ENCODE results near the gene GADL1.

GADL1 gene

DNA sequence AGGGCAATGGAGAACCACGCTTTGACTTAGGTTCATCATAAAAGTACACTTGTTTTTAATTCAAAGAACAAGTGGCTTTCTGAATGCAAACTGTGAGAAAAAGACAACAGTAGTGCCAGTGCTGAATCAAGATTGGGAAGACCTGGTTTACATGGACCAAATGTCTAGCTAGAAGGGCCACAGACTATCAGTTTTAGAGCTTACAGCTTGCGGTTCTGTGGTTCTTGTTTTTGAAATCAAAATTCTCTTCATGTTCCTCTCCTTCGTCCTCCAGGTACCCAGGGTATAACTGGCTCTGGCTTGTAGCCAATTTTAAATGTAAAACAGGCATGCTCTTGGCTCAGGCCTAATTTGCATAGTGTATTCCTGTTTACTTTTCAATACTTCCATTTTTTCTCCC is 163.5 kb downstream of the GADL1 start:
- no peak for ATAC-seq
- TF ChIP-seq ZFP30 (CRISPR knock-in tag; IDR thresholded peaks at IDR 0.05), result no peak
- no peak for TF ChIP-seq BACH2 (CRISPR knock-in tag; IDR thresholded peaks at IDR 0.05; ENCODE audit: borderline replicate concordance)
- no peak for TF ChIP-seq CSDC2 (CRISPR knock-in tag; IDR thresholded peaks at IDR 0.05)
- TF ChIP-seq ZNF70 (CRISPR knock-in tag; IDR thresholded peaks at IDR 0.05), result no peak
- TF ChIP-seq TOX (CRISPR knock-in tag; IDR thresholded peaks at IDR 0.05; ENCODE audit: borderline replicate concordance), result no peak
- no peak for TF ChIP-seq ARNTL (CRISPR knock-in tag; IDR thresholded peaks at IDR 0.05; ENCODE audit: borderline replicate concordance, low read depth)
- no peak for TF ChIP-seq RARB (CRISPR knock-in tag; IDR thresholded peaks at IDR 0.05)
- TF ChIP-seq ZFP3 (CRISPR knock-in tag; IDR thresholded peaks at IDR 0.05), result no peak
- TF ChIP-seq, protein P1, sequence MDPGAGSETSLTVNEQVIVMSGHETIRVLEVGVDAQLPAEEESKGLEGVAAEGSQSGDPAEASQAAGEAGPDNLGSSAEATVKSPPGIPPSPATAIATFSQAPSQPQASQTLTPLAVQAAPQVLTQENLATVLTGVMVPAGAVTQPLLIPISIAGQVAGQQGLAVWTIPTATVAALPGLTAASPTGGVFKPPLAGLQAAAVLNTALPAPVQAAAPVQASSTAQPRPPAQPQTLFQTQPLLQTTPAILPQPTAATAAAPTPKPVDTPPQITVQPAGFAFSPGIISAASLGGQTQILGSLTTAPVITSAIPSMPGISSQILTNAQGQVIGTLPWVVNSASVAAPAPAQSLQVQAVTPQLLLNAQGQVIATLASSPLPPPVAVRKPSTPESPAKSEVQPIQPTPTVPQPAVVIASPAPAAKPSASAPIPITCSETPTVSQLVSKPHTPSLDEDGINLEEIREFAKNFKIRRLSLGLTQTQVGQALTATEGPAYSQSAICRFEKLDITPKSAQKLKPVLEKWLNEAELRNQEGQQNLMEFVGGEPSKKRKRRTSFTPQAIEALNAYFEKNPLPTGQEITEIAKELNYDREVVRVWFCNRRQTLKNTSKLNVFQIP (CRISPR knock-in tag; IDR thresholded peaks at IDR 0.05; ENCODE audit: borderline replicate concordance, low read depth), result no peak
- TF ChIP-seq GLIS3 (CRISPR knock-in tag; IDR thresholded peaks at IDR 0.05), result no peak
- no peak for TF ChIP-seq ZNF8 (CRISPR knock-in tag; IDR thresholded peaks at IDR 0.05)
- no peak for TF ChIP-seq ESRRG (CRISPR knock-in tag; IDR thresholded peaks at IDR 0.05)
- TF ChIP-seq ZNF565 (CRISPR knock-in tag; conservative IDR thresholded peaks at IDR 0.05; ENCODE audit: low read depth), result no peak
- TF ChIP-seq, protein P2, sequence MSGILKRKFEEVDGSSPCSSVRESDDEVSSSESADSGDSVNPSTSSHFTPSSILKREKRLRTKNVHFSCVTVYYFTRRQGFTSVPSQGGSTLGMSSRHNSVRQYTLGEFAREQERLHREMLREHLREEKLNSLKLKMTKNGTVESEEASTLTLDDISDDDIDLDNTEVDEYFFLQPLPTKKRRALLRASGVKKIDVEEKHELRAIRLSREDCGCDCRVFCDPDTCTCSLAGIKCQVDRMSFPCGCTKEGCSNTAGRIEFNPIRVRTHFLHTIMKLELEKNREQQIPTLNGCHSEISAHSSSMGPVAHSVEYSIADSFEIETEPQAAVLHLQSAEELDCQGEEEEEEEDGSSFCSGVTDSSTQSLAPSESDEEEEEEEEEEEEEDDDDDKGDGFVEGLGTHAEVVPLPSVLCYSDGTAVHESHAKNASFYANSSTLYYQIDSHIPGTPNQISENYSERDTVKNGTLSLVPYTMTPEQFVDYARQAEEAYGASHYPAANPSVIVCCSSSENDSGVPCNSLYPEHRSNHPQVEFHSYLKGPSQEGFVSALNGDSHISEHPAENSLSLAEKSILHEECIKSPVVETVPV (CRISPR knock-in tag; IDR thresholded peaks at IDR 0.05), result no peak
- no peak for TF ChIP-seq SNAI2 (CRISPR knock-in tag; IDR thresholded peaks at IDR 0.05)

DNA sequence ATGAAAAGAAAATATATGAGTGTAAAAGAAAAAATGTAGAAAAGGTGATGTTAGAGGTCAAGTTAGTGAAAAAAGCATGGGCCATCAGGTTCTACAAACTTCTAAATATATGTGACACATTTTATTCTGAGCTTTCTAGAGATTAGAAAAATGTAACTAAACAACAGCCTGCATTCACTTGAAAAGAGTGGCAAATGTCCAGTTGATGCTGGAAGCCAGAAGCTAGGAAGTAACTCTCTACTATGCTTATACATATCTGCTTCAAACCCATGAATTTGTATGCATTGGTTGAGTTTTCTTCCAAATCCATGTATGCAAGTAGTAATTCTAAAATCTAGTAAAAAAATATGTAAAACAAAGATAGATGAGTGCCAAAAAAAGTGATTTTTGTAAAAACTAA is 164.5 kb downstream of the GADL1 start:
- no peak for TF ChIP-seq ZNF565 (CRISPR knock-in tag; conservative IDR thresholded peaks at IDR 0.05; ENCODE audit: low read depth)
- TF ChIP-seq, protein P3, sequence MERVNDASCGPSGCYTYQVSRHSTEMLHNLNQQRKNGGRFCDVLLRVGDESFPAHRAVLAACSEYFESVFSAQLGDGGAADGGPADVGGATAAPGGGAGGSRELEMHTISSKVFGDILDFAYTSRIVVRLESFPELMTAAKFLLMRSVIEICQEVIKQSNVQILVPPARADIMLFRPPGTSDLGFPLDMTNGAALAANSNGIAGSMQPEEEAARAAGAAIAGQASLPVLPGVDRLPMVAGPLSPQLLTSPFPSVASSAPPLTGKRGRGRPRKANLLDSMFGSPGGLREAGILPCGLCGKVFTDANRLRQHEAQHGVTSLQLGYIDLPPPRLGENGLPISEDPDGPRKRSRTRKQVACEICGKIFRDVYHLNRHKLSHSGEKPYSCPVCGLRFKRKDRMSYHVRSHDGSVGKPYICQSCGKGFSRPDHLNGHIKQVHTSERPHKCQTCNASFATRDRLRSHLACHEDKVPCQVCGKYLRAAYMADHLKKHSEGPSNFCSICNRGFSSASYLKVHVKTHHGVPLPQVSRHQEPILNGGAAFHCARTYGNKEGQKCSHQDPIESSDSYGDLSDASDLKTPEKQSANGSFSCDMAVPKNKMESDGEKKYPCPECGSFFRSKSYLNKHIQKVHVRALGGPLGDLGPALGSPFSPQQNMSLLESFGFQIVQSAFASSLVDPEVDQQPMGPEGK (CRISPR knock-in tag; IDR thresholded peaks at IDR 0.05; ENCODE audit: borderline replicate concordance), result no peak
- TF ChIP-seq SNAI2 (CRISPR knock-in tag; IDR thresholded peaks at IDR 0.05), result no peak
- no peak for TF ChIP-seq ESRRG (CRISPR knock-in tag; IDR thresholded peaks at IDR 0.05)
- no peak for TF ChIP-seq RARB (CRISPR knock-in tag; IDR thresholded peaks at IDR 0.05)
- no peak for TF ChIP-seq CREB5 (CRISPR knock-in tag; IDR thresholded peaks at IDR 0.05; ENCODE audit: low read depth)
- TF ChIP-seq, protein P4, sequence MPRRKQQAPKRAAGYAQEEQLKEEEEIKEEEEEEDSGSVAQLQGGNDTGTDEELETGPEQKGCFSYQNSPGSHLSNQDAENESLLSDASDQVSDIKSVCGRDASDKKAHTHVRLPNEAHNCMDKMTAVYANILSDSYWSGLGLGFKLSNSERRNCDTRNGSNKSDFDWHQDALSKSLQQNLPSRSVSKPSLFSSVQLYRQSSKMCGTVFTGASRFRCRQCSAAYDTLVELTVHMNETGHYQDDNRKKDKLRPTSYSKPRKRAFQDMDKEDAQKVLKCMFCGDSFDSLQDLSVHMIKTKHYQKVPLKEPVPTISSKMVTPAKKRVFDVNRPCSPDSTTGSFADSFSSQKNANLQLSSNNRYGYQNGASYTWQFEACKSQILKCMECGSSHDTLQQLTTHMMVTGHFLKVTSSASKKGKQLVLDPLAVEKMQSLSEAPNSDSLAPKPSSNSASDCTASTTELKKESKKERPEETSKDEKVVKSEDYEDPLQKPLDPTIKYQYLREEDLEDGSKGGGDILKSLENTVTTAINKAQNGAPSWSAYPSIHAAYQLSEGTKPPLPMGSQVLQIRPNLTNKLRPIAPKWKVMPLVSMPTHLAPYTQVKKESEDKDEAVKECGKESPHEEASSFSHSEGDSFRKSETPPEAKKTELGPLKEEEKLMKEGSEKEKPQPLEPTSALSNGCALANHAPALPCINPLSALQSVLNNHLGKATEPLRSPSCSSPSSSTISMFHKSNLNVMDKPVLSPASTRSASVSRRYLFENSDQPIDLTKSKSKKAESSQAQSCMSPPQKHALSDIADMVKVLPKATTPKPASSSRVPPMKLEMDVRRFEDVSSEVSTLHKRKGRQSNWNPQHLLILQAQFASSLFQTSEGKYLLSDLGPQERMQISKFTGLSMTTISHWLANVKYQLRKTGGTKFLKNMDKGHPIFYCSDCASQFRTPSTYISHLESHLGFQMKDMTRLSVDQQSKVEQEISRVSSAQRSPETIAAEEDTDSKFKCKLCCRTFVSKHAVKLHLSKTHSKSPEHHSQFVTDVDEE (CRISPR knock-in tag; IDR thresholded peaks at IDR 0.05), result no peak
- TF ChIP-seq BACH2 (CRISPR knock-in tag; IDR thresholded peaks at IDR 0.05; ENCODE audit: borderline replicate concordance), result no peak
- ATAC-seq, result no peak

GRCh38 chr3:30729512-30729911 is 164.9 kb downstream of the GADL1 start:
- no peak for TF ChIP-seq ZNF8 (CRISPR knock-in tag; IDR thresholded peaks at IDR 0.05)
- no peak for TF ChIP-seq ARNTL (CRISPR knock-in tag; IDR thresholded peaks at IDR 0.05; ENCODE audit: borderline replicate concordance, low read depth)
- TF ChIP-seq CREB5 (CRISPR knock-in tag; IDR thresholded peaks at IDR 0.05; ENCODE audit: low read depth), result no peak
- no peak for TF ChIP-seq OSR1 (CRISPR knock-in tag; IDR thresholded peaks at IDR 0.05)
- TF ChIP-seq, protein P1 (CRISPR knock-in tag; IDR thresholded peaks at IDR 0.05; ENCODE audit: borderline replicate concordance, low read depth), result no peak
- no peak for TF ChIP-seq ZNF70 (CRISPR knock-in tag; IDR thresholded peaks at IDR 0.05)
- no peak for TF ChIP-seq RARB (CRISPR knock-in tag; IDR thresholded peaks at IDR 0.05)
- no peak for TF ChIP-seq GLIS3 (CRISPR knock-in tag; IDR thresholded peaks at IDR 0.05)
- no peak for TF ChIP-seq TCF4 (CRISPR knock-in tag; IDR thresholded peaks at IDR 0.05; ENCODE audit: borderline replicate concordance)

More at GRCh38 chr3:30729512-30729911, 164.9 kb downstream of the GADL1 start:
- no peak for ATAC-seq

Data from SK-N-SH treated with all-trans-retinoic acid at 6 μM for 48 hours (cell line).